K562 (cell line): ENCODE measurements around the gene MGAT5. TPM values are rescaled to one million over a fixed set of nuclear protein-coding genes. Genes with fewer than 3 reads are reported as not detected.

ENCODE experiments used
- ATAC-seq: fragments of 200-7000 bp; cut with Tn5 transposase; 3 replicates; pipeline ENCODE4 v1.9.1; 2020; ENCODE audit warnings: moderate library complexity
- BruUV-seq: library from RNA; stranded (reverse); fragments of 400-500 nt; replicated peaks from 2 replicates; lab custom pipeline; 2021; lab: Mats Ljungman, UMichigan
- CTCF ChIA-PET: fragments of 300-600 bp; formaldehyde crosslinking; extraction: SDS; loops from one replicate; lab custom pipeline; 2021; ENCODE audit warnings: low intra/inter-chr PET ratio; lab: Yijun Ruan, JAX
- POLR2A ChIA-PET: fragments of 300-600, 350-650 bp; sonication (Branson Sonifier 250); formaldehyde crosslinking; extraction: SDS; loops from one replicate; lab custom pipeline; 2021; ENCODE audit warnings: antibody characterized with exemption, inconsistent platforms; lab: Yijun Ruan, JAX
- DNase-seq, 4 experiments: peaks; one replicate each; pipeline versions ENCODE4 v3.0.0 to v3.0.0-alpha.2; 2011 to 2018; ENCODE audit warnings: low spot score in 3 of 4, mixed read lengths in 3 of 4; ENCODE audit errors: extremely low read depth in 1 of 4
- FAIRE-seq: peaks from 2 replicates; lab custom pipeline; 2011; peaks lifted over from hg19 to GRCh38; lab: Jason Lieb, UNC
- H2AFZ ChIP-seq: 2 replicates; pipeline ENCODE4 v1.6.0; 2011; ENCODE audit warnings: low read depth, low read length, control low read depth, inconsistent platforms
- H3K27ac ChIP-seq: fragments of 200-600 bp; 3 replicates; pipeline ENCODE4 v1.8.0; 2011; ENCODE audit warnings: low read depth, mild to moderate bottlenecking, control low read depth, inconsistent platforms, low read length, moderate library complexity, mixed read lengths; ENCODE audit errors: extremely low read depth
- H3K27me3 ChIP-seq, 2 experiments: fragments of 300-600 bp in 1 of 2; 2 replicates in 1 of 2; 3 replicates in 1 of 2; pipeline versions ENCODE4 v1.6.0 to v1.8.0; 2011; ENCODE audit warnings: inconsistent platforms in 2 of 2, low read length in 2 of 2, mild to moderate bottlenecking in 1 of 2, mixed read lengths in 1 of 2, moderate library complexity in 1 of 2; ENCODE audit not compliant: control insufficient read depth in 2 of 2, insufficient read depth in 2 of 2
- H3K36me3 ChIP-seq: fragments of 300-600 bp; 3 replicates; pipeline ENCODE4 v1.8.0; 2011; ENCODE audit warnings: mild to moderate bottlenecking, low read length, inconsistent platforms; ENCODE audit not compliant: control insufficient read depth, insufficient read depth
- H3K4me1 ChIP-seq, 2 experiments: fragments of 200-600 bp in 1 of 2; replicated peaks in 1 of 2; 2 replicates in 1 of 2; 3 replicates in 1 of 2; pipeline versions ENCODE4 v1.5.1 to v1.8.0; 2011; ENCODE audit warnings: inconsistent platforms in 2 of 2, low read length in 2 of 2, mild to moderate bottlenecking in 1 of 2, mixed read lengths in 1 of 2, moderate library complexity in 1 of 2; ENCODE audit not compliant: control insufficient read depth in 2 of 2, insufficient read depth in 2 of 2
- H3K4me2 ChIP-seq: 2 replicates; pipeline ENCODE4 v1.6.1; 2011; ENCODE audit warnings: low read length, control low read depth, inconsistent platforms, mixed read lengths; ENCODE audit not compliant: insufficient read depth
- H3K4me3 ChIP-seq: fragments of 200-600 bp; sonication (generic), shearing (Covaris generic); 2 replicates; pipeline ENCODE4 v1.5.1; 2016; ENCODE audit warnings: control low read depth, inconsistent platforms
- H3K79me2 ChIP-seq: fragments of 200-600 bp; 3 replicates; pipeline ENCODE4 v1.8.0; 2011; ENCODE audit warnings: low read length, inconsistent platforms; ENCODE audit not compliant: control insufficient read depth, insufficient read depth
- H3K9ac ChIP-seq, 2 experiments: 2 replicates each; pipeline versions ENCODE4 v1.6.0 to v1.6.1; 2011; ENCODE audit warnings: low read depth in 2 of 2, low read length in 2 of 2, control low read depth in 1 of 2, inconsistent platforms in 1 of 2, mild to moderate bottlenecking in 1 of 2, mixed read lengths in 1 of 2; ENCODE audit not compliant: insufficient read depth in 1 of 2
- H3K9me1 ChIP-seq: one replicate; pipeline ENCODE4 v1.6.0; 2011; ENCODE audit warnings: inconsistent platforms, mild to moderate bottlenecking, low read length, moderate library complexity; ENCODE audit not compliant: control insufficient read depth, insufficient read depth
- H3K9me3 ChIP-seq: replicated peaks from 2 replicates; pipeline ENCODE4 v1.5.1; 2011; ENCODE audit warnings: low read depth, low read length, inconsistent platforms; ENCODE audit not compliant: control insufficient read depth, insufficient read depth
- H4K20me1 ChIP-seq: replicated peaks from 2 replicates; pipeline ENCODE4 v1.6.1; 2011; ENCODE audit warnings: low read length, inconsistent platforms, mixed read lengths; ENCODE audit not compliant: control insufficient read depth, insufficient read depth
- BACH1 ChIP-seq: fragments of 200-800 bp; sonication (Bioruptor generic); IDR thresholded peaks from 2 replicates; pipeline ENCODE4 v1.6.1; 2016; ENCODE audit warnings: missing genetic modification characterization, missing compliant biosample characterization
- BCOR ChIP-seq: fragments of 450-650 bp; IDR thresholded peaks from 2 replicates; pipeline ENCODE4 v1.6.1; 2016
- CREBBP ChIP-seq: IDR thresholded peaks from one replicate; pipeline ENCODE4 v1.6.1; 2012; ENCODE audit warnings: low read depth, mild to moderate bottlenecking, control low read depth, inconsistent platforms, low read length
- CREM ChIP-seq: IDR thresholded peaks from 2 replicates; pipeline ENCODE4 v1.6.1; 2014; ENCODE audit warnings: antibody characterized with exemption, low read depth
- HDAC2 ChIP-seq: fragments of 450-650 bp; IDR thresholded peaks from 2 replicates; pipeline ENCODE4 v1.6.1; 2016; ENCODE audit warnings: mild to moderate bottlenecking
- HNRNPL ChIP-seq: fragments of 200-400 bp; formaldehyde crosslinking; IDR thresholded peaks from 2 replicates; pipeline ENCODE4 v1.6.1; 2017; ENCODE audit warnings: low read depth, mild to moderate bottlenecking, low read length
- MCM5 ChIP-seq: fragments of 450-650 bp; IDR thresholded peaks from 2 replicates; pipeline ENCODE4 v1.6.1; 2016; ENCODE audit warnings: low read depth
- PTBP1 ChIP-seq: fragments of 200-400 bp; formaldehyde crosslinking; IDR thresholded peaks from 2 replicates; pipeline ENCODE4 v1.6.1; 2017; ENCODE audit warnings: low read depth, low read length
- SP2 ChIP-seq: IDR thresholded peaks from 2 replicates; pipeline ENCODE4 v1.6.1; 2011; ENCODE audit warnings: mild to moderate bottlenecking, low read depth, low read length, moderate library complexity; ENCODE audit not compliant: poor library complexity, severe bottlenecking; ENCODE audit errors: extremely low read depth
- TEAD1 ChIP-seq, 2 experiments: fragments of 450-650 bp in 1 of 2; sonication (generic) in 1 of 2; formaldehyde crosslinking; IDR thresholded peaks; 2 replicates each; pipeline versions ENCODE4 v1.4.0 to v1.8.0; 2020 to 2022; ENCODE audit warnings: mild to moderate bottlenecking in 2 of 2, missing genetic modification reagents in 1 of 2
- U2AF1 ChIP-seq: fragments of 200-400 bp; formaldehyde crosslinking; optimal IDR thresholded peaks from 2 replicates; pipeline ENCODE3; 2017; ENCODE audit warnings: mild to moderate bottlenecking, low read depth, low read length, moderate library complexity
- U2AF2 ChIP-seq: fragments of 200-400 bp; formaldehyde crosslinking; optimal IDR thresholded peaks from 2 replicates; pipeline ENCODE3; 2017; ENCODE audit warnings: low read depth, mild to moderate bottlenecking, low read length
- ZNF282 ChIP-seq: sonication (generic); formaldehyde crosslinking; IDR thresholded peaks from 2 replicates; pipeline ENCODE4 v1.8.1; 2023; ENCODE audit warnings: missing genetic modification reagents
- ZNF696 ChIP-seq: fragments of 250-450 bp; sonication (Bioruptor Pico); conservative IDR thresholded peaks from 2 replicates; pipeline ENCODE4 v1.4.0; 2020; ENCODE audit warnings: mild to moderate bottlenecking, moderate library complexity
- WGBS: fragments of 100-300 bp; shearing (Covaris generic); methylation state at CpG from one replicate; pipeline ENCODE4 v1.1.6; 2016; ENCODE audit warnings: low coverage, mixed read lengths; ENCODE audit not compliant: insufficient coverage; ENCODE audit errors: missing lambda C conversion rate; 5-methylcytosine and 5-hydroxymethylcytosine counted together
- in situ Hi-C: fragments of 300-500 bp; cut with MboI; formaldehyde crosslinking; loops from 4 replicates; pipeline ENCODE4 v1.15.0; 2018; ENCODE audit warnings: inconsistent platforms, mixed read lengths
- intact Hi-C: fragments of 100-400 bp; cut with micrococcal nuclease; formaldehyde crosslinking; loops from 2 replicates; pipeline ENCODE4 v1.14.2; 2022
- polyA plus RNA-seq, 8 experiments: library from polyadenylated mRNA; depleted of rRNA in 4 of 8; stranded (reverse) in 5 of 8; unstranded in 3 of 8; fragments of >200 nt; fragmentation: Nextera tagmentation in 2 of 8; fragmentation: Illumina TruSeq in 1 of 8; extraction: Ambion mirVana in 2 of 8; extraction: Trizol in 1 of 8; gene quantifications; 2 replicates each; pipeline versions ENCODE4 v1.2.1 to v1.2.3, GENCODE V29; 2011 to 2014; ENCODE audit warnings: inconsistent platforms in 1 of 8, missing spikeins in 1 of 8
- total RNA-seq, 7 experiments: library from RNA; depleted of rRNA in 6 of 7; stranded (reverse); fragments of >200 nt in 6 of 7; fragmentation: Illumina TruSeq in 2 of 7; extraction: Trizol in 2 of 7; gene quantifications; 2 replicates each; pipeline versions ENCODE4 v1.2.1 to v1.2.3, GENCODE V29; 2011 to 2021; ENCODE audit warnings: low replicate concordance in 1 of 7
- TF ChIP-seq, protein P1 (sequence below): fragments of 250-450 bp; sonication (Bioruptor Pico); IDR thresholded peaks from 2 replicates; pipeline ENCODE4 v1.5.0; 2021
- TF ChIP-seq, protein P2 (sequence below): fragments of 450-650 bp; IDR thresholded peaks from 2 replicates; pipeline ENCODE4 v1.6.1; 2017; ENCODE audit warnings: antibody characterized with exemption
- TF ChIP-seq, protein P3 (sequence below): fragments of 250-450 bp; sonication (Bioruptor Pico); IDR thresholded peaks from 2 replicates; pipeline ENCODE4 v1.8.0; 2021; ENCODE audit warnings: moderate library complexity, mild to moderate bottlenecking, inconsistent platforms

Gene MGAT5
- total and polyA plus RNA-seq, 9 of the 15 experiments (the other 6 are each of a cell fraction or from before 2014, with no cell fraction given) = 1.6 to 18.6 (median 11.1) TPM

DNA sequence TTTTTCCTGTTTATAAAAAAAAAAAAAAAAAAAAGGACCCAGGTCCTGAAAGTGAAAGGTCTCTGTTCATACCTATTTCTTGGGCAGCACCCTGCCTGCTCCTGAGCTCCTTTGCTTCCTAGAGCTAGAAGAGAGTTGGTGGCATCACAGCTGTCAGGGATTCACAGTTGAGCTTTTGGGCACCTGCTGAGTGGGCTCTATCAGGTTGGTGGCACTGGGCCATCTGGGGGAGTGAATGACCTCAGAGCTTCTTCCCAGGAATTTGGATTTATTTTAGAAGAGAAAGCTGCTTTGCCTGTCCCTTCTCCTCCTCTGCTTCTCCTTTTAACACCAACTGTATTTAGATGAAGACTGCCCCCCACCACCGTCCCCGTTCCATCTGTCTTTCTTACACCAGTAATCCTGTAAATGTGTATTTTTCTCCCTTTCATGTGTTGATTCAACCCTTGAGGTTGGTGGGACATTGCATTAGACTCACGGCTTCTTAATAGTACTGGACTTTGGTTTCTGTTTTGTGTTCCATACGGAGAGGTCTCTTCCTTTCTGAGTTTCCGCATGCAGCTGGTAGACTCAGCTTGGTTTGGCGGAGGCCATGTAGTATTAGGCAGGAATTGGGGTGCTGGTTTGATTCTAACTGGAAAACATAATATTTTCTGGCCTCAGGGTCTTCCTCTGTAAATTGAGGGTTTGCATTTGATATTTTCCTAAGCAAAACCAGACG is 7.6 kb upstream of the MGAT5 start:
- H3K27ac ChIP-seq = no peak overlapping the region
- peaks cover 5% of the 10 kb centered on the region for H4K20me1 ChIP-seq
- no peaks in the 10 kb centered on the region for H3K36me3 ChIP-seq
- H2AFZ ChIP-seq = no peak overlapping the region
- in situ Hi-C loops = loop anchor here (10.0 kb wide), 1 partner anchor 132 kb away; no protein-coding TSS in a partner anchor
- FAIRE-seq (no peak), DNase-seq (no peak), ATAC-seq (no peak)
- H3K9me1 ChIP-seq = no peaks in the 10 kb centered on the region
- H3K4me1 ChIP-seq = peaks cover 4 to 8% of the 10 kb centered on the region in 2 experiments; a peak in 2 of 5 replicates
- intact Hi-C loops = loop anchor here (5.0 kb wide), 1 partner anchor 166 kb away; no protein-coding TSS in a partner anchor
- BruUV-seq = no TSS peak
- POLR2A ChIA-PET = no interaction called here
- H3K9ac ChIP-seq = no peak overlapping the region
- CTCF ChIA-PET = interaction anchor here (3.2 kb wide), 1 partner anchor 128 kb away, joined by 23 read pairs; no protein-coding TSS in a partner anchor
- no peaks in the 10 kb centered on the region for H3K79me2 ChIP-seq
- no peak overlapping the region for H3K4me2 ChIP-seq
- H3K4me3 ChIP-seq = no peak overlapping the region
- WGBS = 49% methylated on average over 7 of the region's 7 CpGs
- no peaks in the 10 kb centered on the region for H3K27me3 ChIP-seq
- H3K9me3 ChIP-seq = no peaks in the 10 kb centered on the region
- TF ChIP-seq HNRNPL (no peak), MCM5 (no peak), BACH1 (tag) (no peak), U2AF1 (no peak), BCOR (no peak), SP2 (no peak), U2AF2 (no peak), CREM (no peak), PTBP1 (no peak), HDAC2 (no peak), TEAD1 (CRISPR knock-in tag; IDR thresholded peaks at IDR 0.05) (no peak), ZNF282 (CRISPR knock-in tag) (no peak), ZNF696 (no peak), CREBBP (no peak)
- TF ChIP-seq, protein P1, sequence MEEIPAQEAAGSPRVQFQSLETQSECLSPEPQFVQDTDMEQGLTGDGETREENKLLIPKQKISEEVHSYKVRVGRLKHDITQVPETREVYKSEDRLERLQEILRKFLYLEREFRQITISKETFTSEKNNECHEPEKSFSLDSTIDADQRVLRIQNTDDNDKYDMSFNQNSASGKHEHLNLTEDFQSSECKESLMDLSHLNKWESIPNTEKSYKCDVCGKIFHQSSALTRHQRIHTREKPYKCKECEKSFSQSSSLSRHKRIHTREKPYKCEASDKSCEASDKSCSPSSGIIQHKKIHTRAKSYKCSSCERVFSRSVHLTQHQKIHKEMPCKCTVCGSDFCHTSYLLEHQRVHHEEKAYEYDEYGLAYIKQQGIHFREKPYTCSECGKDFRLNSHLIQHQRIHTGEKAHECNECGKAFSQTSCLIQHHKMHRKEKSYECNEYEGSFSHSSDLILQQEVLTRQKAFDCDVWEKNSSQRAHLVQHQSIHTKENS = no peak
- TF ChIP-seq, protein P2, sequence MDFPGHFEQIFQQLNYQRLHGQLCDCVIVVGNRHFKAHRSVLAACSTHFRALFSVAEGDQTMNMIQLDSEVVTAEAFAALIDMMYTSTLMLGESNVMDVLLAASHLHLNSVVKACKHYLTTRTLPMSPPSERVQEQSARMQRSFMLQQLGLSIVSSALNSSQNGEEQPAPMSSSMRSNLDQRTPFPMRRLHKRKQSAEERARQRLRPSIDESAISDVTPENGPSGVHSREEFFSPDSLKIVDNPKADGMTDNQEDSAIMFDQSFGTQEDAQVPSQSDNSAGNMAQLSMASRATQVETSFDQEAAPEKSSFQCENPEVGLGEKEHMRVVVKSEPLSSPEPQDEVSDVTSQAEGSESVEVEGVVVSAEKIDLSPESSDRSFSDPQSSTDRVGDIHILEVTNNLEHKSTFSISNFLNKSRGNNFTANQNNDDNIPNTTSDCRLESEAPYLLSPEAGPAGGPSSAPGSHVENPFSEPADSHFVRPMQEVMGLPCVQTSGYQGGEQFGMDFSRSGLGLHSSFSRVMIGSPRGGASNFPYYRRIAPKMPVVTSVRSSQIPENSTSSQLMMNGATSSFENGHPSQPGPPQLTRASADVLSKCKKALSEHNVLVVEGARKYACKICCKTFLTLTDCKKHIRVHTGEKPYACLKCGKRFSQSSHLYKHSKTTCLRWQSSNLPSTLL = no peak
- TF ChIP-seq, protein P3, sequence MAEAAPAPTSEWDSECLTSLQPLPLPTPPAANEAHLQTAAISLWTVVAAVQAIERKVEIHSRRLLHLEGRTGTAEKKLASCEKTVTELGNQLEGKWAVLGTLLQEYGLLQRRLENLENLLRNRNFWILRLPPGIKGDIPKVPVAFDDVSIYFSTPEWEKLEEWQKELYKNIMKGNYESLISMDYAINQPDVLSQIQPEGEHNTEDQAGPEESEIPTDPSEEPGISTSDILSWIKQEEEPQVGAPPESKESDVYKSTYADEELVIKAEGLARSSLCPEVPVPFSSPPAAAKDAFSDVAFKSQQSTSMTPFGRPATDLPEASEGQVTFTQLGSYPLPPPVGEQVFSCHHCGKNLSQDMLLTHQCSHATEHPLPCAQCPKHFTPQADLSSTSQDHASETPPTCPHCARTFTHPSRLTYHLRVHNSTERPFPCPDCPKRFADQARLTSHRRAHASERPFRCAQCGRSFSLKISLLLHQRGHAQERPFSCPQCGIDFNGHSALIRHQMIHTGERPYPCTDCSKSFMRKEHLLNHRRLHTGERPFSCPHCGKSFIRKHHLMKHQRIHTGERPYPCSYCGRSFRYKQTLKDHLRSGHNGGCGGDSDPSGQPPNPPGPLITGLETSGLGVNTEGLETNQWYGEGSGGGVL (CRISPR knock-in tag) = no peak
